Measurements from ENCODE around the gene CLIC5.

CLIC5 gene

DNA sequence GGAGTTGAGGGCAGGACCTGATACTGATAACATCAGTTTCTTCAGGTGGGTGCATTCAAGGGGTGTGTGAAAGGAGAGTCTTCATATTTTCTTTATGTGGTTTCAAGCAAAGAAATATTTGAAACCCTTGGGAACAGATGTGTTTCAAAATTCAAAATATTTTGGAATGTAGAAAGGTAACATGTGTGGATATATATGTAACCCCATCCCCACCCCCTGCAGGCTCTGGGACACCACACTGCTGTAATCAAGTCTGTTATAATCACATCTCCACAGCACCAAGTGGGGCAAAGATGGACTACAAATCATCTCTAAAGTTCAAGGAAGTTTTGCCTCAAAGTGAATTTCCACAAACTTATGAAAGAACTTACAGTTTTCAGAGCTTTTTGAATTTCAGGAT lies 41.1 kb downstream of the CLIC5 start:
- Histone ChIP-seq H3K27me3 (ENCODE audit: insufficient read depth, low read depth) (no peaks in the 10 kb centered on the region), H3K36me3 (ENCODE audit: insufficient read depth) (no peaks in the 10 kb centered on the region), H3K4me1 (ENCODE audit: low read depth, poor library complexity, severe bottlenecking) (peaks cover 63% of the 10 kb centered on the region), H3K27ac (no peak overlapping the region), H3K4me2 (peak overlapping the region; percentile 5; the same call in 1 of the 2 replicates), H3K4me3 (IDR thresholded peaks at IDR 0.05; ENCODE audit: insufficient read depth, low read depth, low read length) (no peak overlapping the region), H3K79me2 (ENCODE audit: insufficient read depth, low read depth) (no peaks in the 10 kb centered on the region), H2AFZ (ENCODE audit: low read depth) (no peak overlapping the region), H4K20me1 (ENCODE audit: insufficient read depth) (no peaks in the 10 kb centered on the region), H3K9ac (no peak overlapping the region)
- no peak for TF ChIP-seq CTCF (conservative IDR thresholded peaks at IDR 0.05; ENCODE audit: low read depth, low read length)

DNA sequence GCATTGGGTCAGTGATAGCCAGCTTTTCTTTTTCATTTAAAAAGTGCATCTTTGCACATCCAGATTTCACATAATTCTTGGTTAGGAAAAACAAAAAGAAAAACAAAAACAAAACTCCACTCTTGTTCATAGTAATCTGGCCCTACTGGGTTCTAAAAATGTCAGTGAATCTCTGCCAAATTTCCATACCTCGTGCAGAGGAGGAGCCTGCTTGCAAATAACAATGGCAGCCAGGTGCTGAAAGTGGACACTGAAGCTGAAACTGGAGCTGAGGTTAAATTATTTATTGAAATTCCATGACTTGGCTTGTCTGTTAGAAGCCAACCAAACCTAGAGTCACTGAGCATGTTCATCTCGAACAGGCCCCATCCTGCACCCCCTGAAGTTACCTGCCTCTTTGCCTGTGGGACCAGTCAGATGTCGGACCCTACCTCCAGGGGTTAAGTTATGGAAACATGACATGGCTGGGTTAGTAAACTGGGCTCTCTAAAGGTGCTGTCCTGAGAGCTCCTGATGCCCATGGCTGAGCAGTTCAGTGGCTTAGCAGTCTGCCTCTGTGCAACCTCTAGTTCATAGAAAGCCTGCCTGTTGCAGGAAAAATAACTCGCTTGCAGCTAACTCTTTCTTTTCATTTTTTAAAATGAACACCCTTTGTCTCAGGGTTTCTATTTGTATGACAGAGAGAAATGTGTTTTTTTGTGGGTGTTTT lies 42.7 kb downstream of the CLIC5 start:
- Histone ChIP-seq H3K4me2 (peak overlapping the region; percentile 56), H3K36me3 (ENCODE audit: insufficient read depth) (no peaks in the 10 kb centered on the region), H3K79me2 (ENCODE audit: insufficient read depth, low read depth) (no peaks in the 10 kb centered on the region), H3K9ac (no peak overlapping the region), H4K20me1 (ENCODE audit: insufficient read depth) (no peaks in the 10 kb centered on the region), H3K27ac (peak overlapping the region; percentile 47), H2AFZ (ENCODE audit: low read depth) (peak overlapping the region; percentile 21; the same call in 1 of the 2 replicates), H3K27me3 (ENCODE audit: insufficient read depth, low read depth) (no peaks in the 10 kb centered on the region), H3K4me3 (IDR thresholded peaks at IDR 0.05; ENCODE audit: insufficient read depth, low read depth, low read length) (no peak overlapping the region), H3K4me1 (ENCODE audit: low read depth, poor library complexity, severe bottlenecking) (peaks cover 78% of the 10 kb centered on the region)
- no peak for TF ChIP-seq CTCF (conservative IDR thresholded peaks at IDR 0.05; ENCODE audit: low read depth, low read length)

DNA sequence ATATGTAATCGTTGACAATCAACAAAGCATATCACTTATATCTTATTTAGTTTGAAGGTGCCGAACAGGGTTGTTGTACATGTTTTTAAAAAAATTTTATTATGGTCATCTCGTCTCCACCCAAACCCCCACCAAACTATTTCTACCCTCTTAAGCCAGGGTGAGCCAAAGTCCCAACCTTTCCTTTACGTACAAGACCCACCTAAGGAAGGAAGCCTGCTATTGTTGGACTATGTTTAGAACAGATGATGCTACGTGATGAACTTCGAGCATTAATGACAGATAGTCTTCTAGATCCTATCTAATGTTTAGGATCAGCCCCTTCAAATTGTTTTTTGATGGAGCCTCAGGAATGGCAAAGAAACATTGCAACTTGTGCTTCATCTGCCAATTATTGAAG lies 44.4 kb downstream of the CLIC5 start:
- no peaks in the 10 kb centered on the region for H4K20me1 ChIP-seq (ENCODE audit: insufficient read depth)
- no peaks in the 10 kb centered on the region for H3K79me2 ChIP-seq (ENCODE audit: insufficient read depth, low read depth)
- no peak overlapping the region for H3K4me3 ChIP-seq (IDR thresholded peaks at IDR 0.05; ENCODE audit: insufficient read depth, low read depth, low read length)
- no peaks in the 10 kb centered on the region for H3K36me3 ChIP-seq (ENCODE audit: insufficient read depth)
- peaks cover 94% of the 10 kb centered on the region for H3K4me1 ChIP-seq (ENCODE audit: low read depth, poor library complexity, severe bottlenecking)
- H3K4me2 ChIP-seq = no peak overlapping the region
- no peak overlapping the region for H3K27ac ChIP-seq
- H3K27me3 ChIP-seq (ENCODE audit: insufficient read depth, low read depth) = no peaks in the 10 kb centered on the region
- H3K9ac ChIP-seq = no peak overlapping the region
- H2AFZ ChIP-seq (ENCODE audit: low read depth) = no peak overlapping the region
- TF ChIP-seq CTCF (conservative IDR thresholded peaks at IDR 0.05; ENCODE audit: low read depth, low read length) = no peak

DNA sequence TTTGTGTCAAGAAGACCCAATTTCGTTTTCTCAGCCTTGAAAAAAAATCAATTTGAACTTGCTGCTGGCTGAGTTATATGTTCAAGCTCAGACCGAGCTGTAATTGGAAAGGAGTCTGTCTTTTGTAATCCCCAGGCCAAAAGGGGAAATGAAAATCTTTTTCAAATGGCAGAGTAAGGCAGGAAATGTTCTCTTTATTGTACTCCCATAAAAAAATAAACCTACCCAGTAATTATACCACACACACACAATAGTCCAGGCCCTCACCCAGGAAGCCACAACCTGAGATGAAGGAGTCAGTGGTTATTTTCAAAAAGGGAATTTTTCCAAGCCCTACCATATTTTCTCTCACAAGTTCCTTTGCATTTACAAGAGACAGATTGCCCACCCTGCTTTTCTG lies 45.3 kb downstream of the CLIC5 start:
- H3K36me3 ChIP-seq (ENCODE audit: insufficient read depth) = no peaks in the 10 kb centered on the region
- H4K20me1 ChIP-seq (ENCODE audit: insufficient read depth) = no peaks in the 10 kb centered on the region
- no peak overlapping the region for H3K4me3 ChIP-seq (IDR thresholded peaks at IDR 0.05; ENCODE audit: insufficient read depth, low read depth, low read length)
- no peak for TF ChIP-seq CTCF (conservative IDR thresholded peaks at IDR 0.05; ENCODE audit: low read depth, low read length)
- H3K4me2 ChIP-seq = peak overlapping the region; percentile 40; the same call in 1 of the 2 replicates
- H3K9ac ChIP-seq = no peak overlapping the region
- peaks cover 98% of the 10 kb centered on the region for H3K4me1 ChIP-seq (ENCODE audit: low read depth, poor library complexity, severe bottlenecking)
- H2AFZ ChIP-seq (ENCODE audit: low read depth) = no peak overlapping the region
- peak overlapping the region; percentile 12; the same call in 1 of the 2 replicates for H3K27ac ChIP-seq
- no peaks in the 10 kb centered on the region for H3K79me2 ChIP-seq (ENCODE audit: insufficient read depth, low read depth)
- no peaks in the 10 kb centered on the region for H3K27me3 ChIP-seq (ENCODE audit: insufficient read depth, low read depth)
